RCC 7860 (cell line): ENCODE measurements around the gene SMURF1.

ENCODE experiments used
- DNase-seq: peaks from one replicate; pipeline ENCODE4 v3.0.0-alpha.2; 2015; ENCODE audit warnings: low spot score
- FAIRE-seq: peaks from 2 replicates; lab custom pipeline; 2012; peaks lifted over from hg19 to GRCh38; lab: Jason Lieb, UNC

SMURF1 gene

GRCh38 chr7:99142727-99143520 lies 984 bp downstream of the SMURF1 start:
- FAIRE-seq (peak; percentile 73), DNase-seq (peak; percentile 90)

- DNase-seq (peak; percentile 88), FAIRE-seq (no peak)
Measured at GRCh38 chr7:99141841-99142726, 1.8 kb downstream of the SMURF1 start.

GRCh38 chr7:99141334-99141733 lies 2.6 kb downstream of the SMURF1 start:
- no peak for FAIRE-seq

GRCh38 chr7:99140813-99141212 lies 3.1 kb downstream of the SMURF1 start:
- FAIRE-seq (peak; percentile 55), DNase-seq (peak; percentile 20)

More at GRCh38 chr7:99141334-99141733, 2.6 kb downstream of the SMURF1 start:
- DNase-seq, result no peak

- DNase-seq (no peak), FAIRE-seq (peak; percentile 78)
Measured at GRCh38 chr7:99139036-99139435, 4.9 kb downstream of the SMURF1 start.

- DNase-seq, result peak; percentile 31
- FAIRE-seq, result peak; percentile 63
Measured at GRCh38 chr7:99137411-99138180, 6.3 kb downstream of the SMURF1 start.

- DNase-seq (no peak), FAIRE-seq (no peak)
Measured at GRCh38 chr7:99135938-99136337, 8.0 kb downstream of the SMURF1 start.

GRCh38 chr7:99133766-99134564 lies 9.9 kb downstream of the SMURF1 start:
- DNase-seq, result no peak
- no peak for FAIRE-seq

- FAIRE-seq (no peak), DNase-seq (no peak)
Measured at GRCh38 chr7:99132595-99133321, 11.2 kb downstream of the SMURF1 start.

- DNase-seq (no peak), FAIRE-seq (no peak)
Measured at GRCh38 chr7:99131290-99131689, 12.6 kb downstream of the SMURF1 start.

- DNase-seq (no peak), FAIRE-seq (no peak)
Measured at GRCh38 chr7:99129536-99129935, 14.4 kb downstream of the SMURF1 start.

GRCh38 chr7:99129001-99129400 lies 14.9 kb downstream of the SMURF1 start:
- DNase-seq (no peak), FAIRE-seq (no peak)

- no peak for DNase-seq
- no peak for FAIRE-seq
Measured at GRCh38 chr7:99128076-99128950, 15.6 kb downstream of the SMURF1 start.

- no peak for FAIRE-seq
Measured at GRCh38 chr7:99127636-99128035, 16.3 kb downstream of the SMURF1 start.

GRCh38 chr7:99126921-99127553 lies 16.9 kb downstream of the SMURF1 start:
- no peak for DNase-seq
- FAIRE-seq, result no peak

More at GRCh38 chr7:99127636-99128035, 16.3 kb downstream of the SMURF1 start:
- DNase-seq, result no peak

- no peak for DNase-seq
- no peak for FAIRE-seq
Measured at GRCh38 chr7:99125505-99125865, 18.4 kb downstream of the SMURF1 start.

- DNase-seq (no peak), FAIRE-seq (no peak)
Measured at GRCh38 chr7:99124751-99125504, 19.0 kb downstream of the SMURF1 start.
